ENCODE results near the gene PPP1R27.
"Not testable (repeated sequence)": the region's sequence is repeated elsewhere in the genome, so short reads cannot be mapped to it uniquely, and the experiment has no call there.

PPP1R27 gene

DNA sequence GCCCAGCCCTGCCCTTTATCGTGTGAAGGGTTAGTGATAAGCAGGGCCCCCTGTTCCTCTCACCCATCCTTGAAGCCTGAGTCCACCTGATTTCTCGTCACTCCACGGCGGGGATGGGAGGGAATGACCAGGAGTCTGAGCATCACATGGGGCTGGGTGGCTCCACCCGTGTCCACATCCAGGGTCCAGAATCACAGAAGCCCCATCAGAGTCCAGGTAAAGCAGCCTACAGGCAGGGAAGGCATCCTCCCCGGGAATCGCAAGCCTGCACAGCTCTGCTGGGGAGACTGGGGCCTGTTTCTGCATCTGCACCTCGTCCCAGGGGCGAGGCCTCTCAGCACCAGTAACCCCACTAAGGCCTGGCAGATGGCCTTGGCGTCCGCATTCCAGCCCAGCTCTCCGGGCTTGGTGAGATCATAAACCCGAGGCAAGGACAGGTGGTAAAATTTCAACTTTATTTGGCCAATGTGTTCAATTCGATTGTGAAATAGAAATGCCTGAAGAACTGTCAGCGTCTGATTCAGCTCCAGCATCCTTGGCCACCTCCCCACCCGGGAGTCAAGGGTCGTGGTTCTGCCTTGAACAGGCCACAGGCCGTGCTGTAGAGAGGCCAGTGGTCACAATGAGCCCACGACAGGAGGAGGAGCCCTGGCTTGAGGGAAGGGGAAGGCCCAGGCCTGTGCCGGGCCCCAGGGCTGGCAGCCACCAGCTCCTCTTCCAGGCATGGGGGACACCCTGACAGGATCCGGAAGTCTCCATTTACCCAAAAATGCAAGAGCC, 8.1 kb upstream of the PPP1R27 start:
- DNase-seq (ENCODE audit: low read depth in 1 of 2, low spot score in 1 of 2) = no peak
- in situ Hi-C loops (cut with HindIII; ENCODE audit: low pct_unique_long_range_greater_than_20kb, low sequenced_read_pairs) = no loop called here
- TF ChIP-seq JUND (IDR thresholded peaks at IDR 0.05; ENCODE audit: low read depth) = no peak

DNA sequence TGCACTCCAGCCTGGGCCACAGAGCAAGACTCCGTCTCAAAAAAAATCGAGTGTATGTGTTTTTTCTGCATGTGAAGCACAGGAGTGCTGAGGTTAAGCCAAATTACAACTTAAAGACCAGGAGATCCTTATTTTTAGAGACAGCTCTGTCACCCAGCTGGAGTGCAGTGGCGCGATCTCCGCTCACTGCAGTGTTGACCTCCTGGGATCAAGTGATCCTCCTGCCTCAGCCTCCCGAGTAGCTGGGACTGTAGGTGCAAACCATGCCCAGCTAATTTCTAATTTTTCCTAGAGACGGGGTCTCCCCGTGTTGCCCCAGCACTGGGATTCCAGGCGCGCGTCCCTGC, 7.5 kb upstream of the PPP1R27 start:
- no peak for TF ChIP-seq JUND (IDR thresholded peaks at IDR 0.05; ENCODE audit: low read depth)
- in situ Hi-C loops (cut with HindIII; ENCODE audit: low pct_unique_long_range_greater_than_20kb, low sequenced_read_pairs) = no loop called here

DNA sequence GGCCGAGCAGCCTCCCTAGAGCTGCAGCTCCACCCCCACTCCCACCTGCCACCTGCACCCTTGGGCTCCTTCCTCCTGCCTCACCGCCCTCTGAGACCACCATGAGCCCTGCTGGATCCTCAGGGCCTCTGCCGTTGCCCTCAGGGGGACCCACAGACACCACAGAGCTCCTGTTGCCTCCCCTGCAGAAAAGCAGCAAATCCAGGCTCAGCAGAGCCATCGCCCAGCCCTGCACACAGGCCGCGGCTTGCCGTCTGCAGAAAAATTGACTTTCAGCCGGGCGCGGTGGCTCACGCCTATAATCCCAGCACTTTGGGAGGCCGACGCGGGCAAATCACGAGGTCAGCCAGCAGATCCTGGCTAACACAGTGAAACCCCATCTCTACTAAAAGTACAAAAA, 7.0 kb upstream of the PPP1R27 start:
- TF ChIP-seq JUND (IDR thresholded peaks at IDR 0.05; ENCODE audit: low read depth) = no peak
- no peak for DNase-seq (ENCODE audit: low read depth in 1 of 2, low spot score in 1 of 2)
- in situ Hi-C loops (cut with HindIII; ENCODE audit: low pct_unique_long_range_greater_than_20kb, low sequenced_read_pairs) = no loop called here

More for the DNA sequence above, 7.5 kb upstream of the PPP1R27 start:
- no peak for DNase-seq (ENCODE audit: low read depth in 1 of 2, low spot score in 1 of 2)

DNA sequence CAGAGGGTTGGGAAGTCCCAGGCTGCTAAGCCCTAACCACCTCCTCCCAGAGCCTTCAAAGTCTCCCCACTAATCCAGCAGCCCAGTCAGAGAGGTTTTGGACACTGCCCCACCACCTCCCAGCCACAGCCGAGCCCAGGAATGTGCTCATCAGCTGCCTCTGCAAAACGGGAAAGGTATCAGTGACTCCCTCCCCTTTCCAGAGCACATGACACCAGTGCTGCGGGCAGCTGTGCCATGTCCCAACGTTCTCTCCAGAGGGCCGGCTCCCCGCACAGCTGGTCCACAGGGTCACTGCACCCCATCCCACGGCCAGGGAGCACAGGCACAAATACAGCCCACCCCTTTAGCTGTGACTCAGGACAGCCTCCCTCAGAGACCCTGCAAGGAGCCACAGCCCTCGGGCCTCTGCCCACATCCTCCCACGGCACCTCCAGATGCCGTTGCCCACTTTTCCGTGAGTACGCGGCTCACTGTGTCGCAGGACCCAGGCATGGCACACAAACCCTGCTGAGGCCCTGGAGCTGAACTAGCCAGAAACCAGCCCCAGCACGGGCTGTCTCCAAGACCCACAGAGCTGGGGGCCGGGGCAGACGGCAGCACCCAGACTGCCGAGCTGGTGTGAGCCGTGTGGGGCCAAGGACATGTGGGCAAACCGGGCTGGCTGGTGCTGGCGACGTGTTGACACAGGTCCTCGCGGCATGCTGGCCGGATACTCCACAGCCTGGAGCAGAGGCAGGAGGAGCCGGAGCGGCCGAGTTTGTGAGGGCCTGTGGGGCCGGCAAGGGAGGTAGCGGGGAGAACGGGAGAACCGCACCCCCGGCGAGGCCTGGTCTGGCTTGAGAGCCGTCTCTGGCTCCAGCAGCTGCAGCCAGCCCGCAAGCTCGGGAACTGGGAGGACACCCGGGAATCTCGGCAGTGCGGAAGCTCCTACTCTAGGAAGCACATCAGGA, 6.3 kb upstream of the PPP1R27 start:
- DNase-seq (ENCODE audit: low read depth in 1 of 2, low spot score in 1 of 2) = peak; percentile 86 to 87
- in situ Hi-C loops (cut with HindIII; ENCODE audit: low pct_unique_long_range_greater_than_20kb, low sequenced_read_pairs) = no loop called here
- TF ChIP-seq JUND (IDR thresholded peaks at IDR 0.05; ENCODE audit: low read depth) = no peak

DNA sequence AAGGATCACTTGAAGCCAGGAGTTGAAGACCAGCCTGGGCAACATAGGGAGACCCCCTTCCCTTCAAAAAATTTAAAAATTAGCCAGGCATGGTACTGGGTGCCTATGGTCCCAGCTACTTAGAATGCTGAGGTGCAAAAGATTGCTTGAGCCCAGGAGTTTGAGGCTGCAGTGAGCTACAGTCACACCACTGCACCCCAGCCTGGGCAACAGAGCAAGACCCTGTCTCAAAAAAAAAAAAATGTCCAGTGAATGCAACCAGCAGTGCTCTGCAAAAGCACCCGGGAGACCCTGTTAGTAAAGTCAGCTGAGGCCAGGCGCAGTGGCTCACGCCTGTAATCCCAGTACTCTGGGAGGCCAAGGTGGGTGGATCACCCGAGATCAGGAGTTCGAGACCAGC, 5.2 kb upstream of the PPP1R27 start:
- DNase-seq (ENCODE audit: low read depth in 1 of 2, low spot score in 1 of 2); in situ Hi-C loops (cut with HindIII; ENCODE audit: low pct_unique_long_range_greater_than_20kb, low sequenced_read_pairs): not testable (repeated sequence)

DNA sequence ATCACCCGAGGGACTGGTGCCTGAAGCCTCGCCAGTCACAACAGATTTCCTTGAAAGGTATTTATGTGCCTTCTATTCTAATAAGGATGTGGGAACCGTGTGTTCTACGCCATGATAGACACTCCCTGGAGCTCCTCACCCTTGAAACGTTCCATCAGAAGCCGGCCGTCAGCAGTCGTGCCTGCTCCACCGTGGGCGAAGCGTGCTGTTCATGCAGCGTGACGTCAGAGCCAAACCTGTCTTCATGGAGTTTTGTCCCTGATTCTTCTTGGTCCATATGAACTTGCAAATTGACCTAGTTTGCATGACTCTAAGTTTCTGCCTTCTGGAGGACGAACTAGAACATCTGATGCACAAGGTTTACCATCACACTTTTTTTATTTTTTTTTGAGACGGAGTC, 4.5 kb upstream of the PPP1R27 start:
- no peak for TF ChIP-seq JUND (IDR thresholded peaks at IDR 0.05; ENCODE audit: low read depth)
- in situ Hi-C loops (cut with HindIII; ENCODE audit: low pct_unique_long_range_greater_than_20kb, low sequenced_read_pairs) = no loop called here
- no peak for DNase-seq (ENCODE audit: low read depth in 1 of 2, low spot score in 1 of 2)

DNA sequence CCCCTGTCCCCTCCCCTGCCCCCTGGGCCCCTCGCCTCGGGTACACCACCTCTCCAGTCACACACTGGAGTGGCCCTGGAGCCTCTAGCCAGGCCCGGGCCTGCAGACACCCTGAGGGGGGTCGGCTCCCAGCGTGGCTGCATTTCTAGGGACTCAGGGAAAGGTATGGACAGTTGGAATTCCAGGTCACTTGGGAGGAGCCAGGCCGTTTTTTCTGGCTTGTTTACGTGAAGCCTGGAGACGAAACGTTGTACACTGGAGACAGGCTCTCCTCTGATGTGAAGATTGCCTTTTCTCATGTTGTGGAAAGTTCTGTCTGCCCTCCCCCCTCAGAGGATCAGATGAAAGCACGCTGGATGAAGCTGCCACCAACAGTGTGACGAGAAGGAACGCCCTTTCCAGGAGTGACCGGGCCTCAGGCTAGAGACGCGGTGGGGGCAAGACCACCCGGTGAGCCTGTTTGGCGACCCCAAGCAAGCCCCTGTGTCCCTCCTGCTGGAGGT, 4.0 kb upstream of the PPP1R27 start:
- TF ChIP-seq JUND (IDR thresholded peaks at IDR 0.05; ENCODE audit: low read depth) = no peak
- in situ Hi-C loops (cut with HindIII; ENCODE audit: low pct_unique_long_range_greater_than_20kb, low sequenced_read_pairs) = no loop called here
- DNase-seq (ENCODE audit: low read depth in 1 of 2, low spot score in 1 of 2) = no peak

DNA sequence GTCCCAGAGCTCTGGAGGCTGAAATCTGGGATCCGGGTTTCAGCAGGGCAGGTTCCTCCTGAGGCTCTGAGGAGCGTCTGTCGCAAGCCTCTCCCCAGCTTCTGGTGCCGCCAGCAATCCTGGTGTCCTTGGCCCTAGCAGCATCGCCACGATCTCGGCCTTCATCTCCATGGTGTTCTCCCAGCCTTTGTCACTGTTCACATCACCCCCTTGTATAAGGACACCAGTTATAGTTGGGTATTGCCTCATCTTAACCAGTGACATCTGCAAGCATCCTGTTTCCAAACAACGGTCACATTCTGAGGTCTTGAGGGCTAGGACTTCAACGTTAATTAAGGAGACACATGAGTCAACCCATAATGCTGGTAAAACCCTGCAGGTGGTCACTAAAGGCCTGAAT, 2.8 kb upstream of the PPP1R27 start:
- no peak for DNase-seq (ENCODE audit: low read depth in 1 of 2, low spot score in 1 of 2)
- no peak for TF ChIP-seq JUND (IDR thresholded peaks at IDR 0.05; ENCODE audit: low read depth)
- in situ Hi-C loops (cut with HindIII; ENCODE audit: low pct_unique_long_range_greater_than_20kb, low sequenced_read_pairs) = no loop called here

DNA sequence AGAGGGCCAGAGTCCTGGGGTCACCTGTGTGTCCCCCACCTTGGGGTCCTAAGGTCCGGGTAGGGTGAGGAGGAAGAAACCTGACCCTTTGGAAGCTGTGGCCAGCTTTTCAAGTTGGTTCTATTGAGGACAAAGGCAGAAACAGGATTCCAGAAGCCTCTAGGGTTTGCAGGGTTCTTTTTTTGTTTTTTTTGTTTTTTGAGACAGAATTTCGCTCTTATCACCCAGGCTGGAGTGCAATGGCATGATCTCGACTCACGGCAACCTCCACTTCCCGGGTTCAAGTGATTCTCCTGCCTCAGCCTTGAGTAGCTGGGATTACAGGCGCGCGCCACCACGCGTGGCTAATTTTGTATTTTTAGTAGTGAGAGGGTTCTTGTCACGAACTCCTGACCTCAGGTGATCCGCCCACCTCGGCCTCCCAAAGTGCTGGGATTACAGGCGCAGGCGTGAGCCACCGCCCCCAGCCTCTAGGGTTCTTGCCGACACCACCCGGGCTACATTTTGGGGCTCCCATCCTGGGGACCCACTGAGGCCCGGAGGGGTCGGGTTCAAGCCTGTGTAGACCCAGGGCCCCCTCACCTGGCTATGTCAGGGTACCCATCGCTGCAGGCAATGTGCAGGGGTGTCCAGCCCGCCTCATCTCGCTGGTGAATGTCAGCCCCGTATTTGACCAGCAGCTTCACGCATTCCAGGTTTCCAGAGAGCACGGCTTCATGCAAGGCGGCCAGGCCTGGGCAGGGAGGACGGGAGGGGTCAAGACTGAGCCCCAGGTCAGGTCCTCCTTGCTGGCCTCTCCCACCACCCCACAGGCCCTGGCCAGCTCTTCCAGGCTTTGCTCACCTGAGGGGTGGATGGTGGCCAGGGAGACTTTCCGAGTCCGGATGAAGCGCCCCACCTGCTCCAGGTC, 674 bp downstream of the PPP1R27 start:
- in situ Hi-C loops (cut with HindIII; ENCODE audit: low pct_unique_long_range_greater_than_20kb, low sequenced_read_pairs) = no loop called here
- DNase-seq (ENCODE audit: low read depth in 1 of 2, low spot score in 1 of 2) = no peak
- no peak for TF ChIP-seq JUND (IDR thresholded peaks at IDR 0.05; ENCODE audit: low read depth)

DNA sequence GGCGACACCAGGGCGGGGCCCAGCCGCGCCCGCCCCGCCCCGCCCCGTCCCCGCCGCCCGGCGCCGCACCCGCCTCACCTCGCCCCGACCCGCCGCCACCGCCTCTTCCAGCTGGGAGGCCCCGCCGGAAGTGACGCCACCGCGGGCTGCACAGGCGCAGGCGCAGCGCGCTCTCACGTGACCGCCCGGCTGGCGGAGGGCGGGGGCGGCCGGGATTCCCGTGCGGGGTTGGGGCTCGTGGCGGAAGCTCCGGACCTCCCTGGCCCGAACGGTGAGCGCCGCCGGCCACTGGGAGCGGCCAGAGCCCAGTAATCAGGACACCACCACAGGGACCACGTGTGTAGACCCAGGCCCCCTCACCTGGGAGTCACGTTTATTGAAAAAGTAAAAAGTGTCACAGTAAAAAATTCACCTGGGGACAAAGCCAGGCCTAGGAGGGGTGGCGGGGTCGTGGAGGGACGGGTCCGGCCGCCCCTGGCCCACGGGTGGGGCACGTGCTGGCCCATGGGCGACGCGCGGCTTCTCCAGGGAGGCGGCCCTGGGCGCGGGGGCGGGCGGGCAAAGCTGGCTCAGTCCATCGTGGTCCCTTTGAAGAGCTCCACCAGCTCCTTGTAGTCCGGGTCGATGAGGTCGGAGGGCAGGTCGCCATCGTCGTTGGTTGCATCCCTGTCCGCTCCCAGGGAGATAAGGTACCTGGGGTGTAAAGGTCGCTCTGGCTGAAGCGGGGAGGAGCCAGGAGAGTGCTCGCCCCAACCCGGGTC, 1.5 kb downstream of the PPP1R27 start, which contains the start of gene MCRIP1:
Gene MCRIP1 (minus strand): TSS at position 132 of the 761 bp plus-strand sequence. CDS start 8,785 bp downstream, outside the sequence.
- TF ChIP-seq JUND (IDR thresholded peaks at IDR 0.05; ENCODE audit: low read depth) = no peak
- in situ Hi-C loops (cut with HindIII; ENCODE audit: low pct_unique_long_range_greater_than_20kb, low sequenced_read_pairs) = no loop called here
- peak; percentile 97 to 98 for DNase-seq (ENCODE audit: low read depth in 1 of 2, low spot score in 1 of 2)

DNA sequence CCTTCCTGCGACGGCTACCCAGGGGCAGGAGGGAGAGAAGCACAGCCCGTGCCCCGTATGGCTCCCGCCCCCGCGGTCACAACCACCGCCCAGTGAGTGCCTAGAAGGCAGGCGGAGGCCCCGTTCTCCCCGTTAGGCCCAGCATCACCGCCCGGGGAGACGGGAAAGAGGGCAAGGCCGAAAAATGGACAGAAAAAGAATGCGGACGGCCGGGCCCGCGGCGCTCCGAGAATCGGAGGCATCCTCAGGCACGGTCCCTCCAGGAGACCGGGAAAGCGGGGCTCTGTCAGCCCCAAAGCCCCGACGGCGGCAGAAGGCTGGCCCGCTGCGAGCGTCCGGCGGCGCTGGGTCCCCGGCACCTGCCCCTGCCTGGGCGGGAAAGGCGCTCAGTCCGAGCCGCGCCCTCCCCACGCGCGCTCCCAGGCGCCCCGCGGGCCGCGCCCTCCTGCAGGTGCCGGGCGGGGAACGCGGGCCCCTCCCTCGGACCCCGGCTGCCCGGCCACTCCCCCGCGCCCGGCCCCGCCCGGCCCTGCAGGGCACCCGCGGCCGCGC, 2.2 kb downstream of the PPP1R27 start:
- no peak for TF ChIP-seq JUND (IDR thresholded peaks at IDR 0.05; ENCODE audit: low read depth)
- peak in 1 of 2 experiments; percentile 39 for DNase-seq (ENCODE audit: low read depth in 1 of 2, low spot score in 1 of 2)
- in situ Hi-C loops (cut with HindIII; ENCODE audit: low pct_unique_long_range_greater_than_20kb, low sequenced_read_pairs) = no loop called here

Measured in T47D (cell line).